PC-9 (cell line): ENCODE measurements around the gene PRSS3. TPM values are rescaled to one million over a fixed set of nuclear protein-coding genes. Genes with fewer than 3 reads are reported as not detected.
"Not testable (repeated sequence)": the region's sequence is repeated elsewhere in the genome, so short reads cannot be mapped to it uniquely, and the experiment has no call there.

Experiments used
- BruUV-seq: library from RNA; stranded (reverse); fragments of 400-500 nt; replicated peaks from 2 replicates; lab custom pipeline; 2021; lab: Mats Ljungman, UMichigan
- CTCF ChIA-PET: fragments of 300-600 bp; sonication (Branson Sonifier 250); formaldehyde crosslinking; loops from one replicate; lab custom pipeline; 2022; ENCODE audit warnings: antibody characterized with exemption; lab: Charles Lee
- POLR2A ChIA-PET: fragments of 300-600 bp; sonication (Branson Sonifier 250); formaldehyde crosslinking; loops from one replicate; lab custom pipeline; 2022; ENCODE audit warnings: antibody characterized with exemption; ENCODE audit not compliant: unreplicated experiment; lab: Charles Lee
- DNase-seq, 2 experiments: peaks; one replicate each; pipeline versions ENCODE4 v3.0.0 to v3.0.0-alpha.2; 2015 to 2022; ENCODE audit warnings: mixed read lengths in 1 of 2
- H2AFZ ChIP-seq: fragments of 200-600 bp; sonication (generic); 2 replicates; pipeline ENCODE4 v1.8.1; 2017; ENCODE audit warnings: antibody characterized with exemption
- H3F3A ChIP-seq: fragments of 200-600 bp; sonication (generic); 2 replicates; pipeline ENCODE4 v1.8.1; 2017; ENCODE audit warnings: antibody characterized with exemption, mild to moderate bottlenecking, low read depth; ENCODE audit not compliant: insufficient read depth
- H3K27ac ChIP-seq: fragments of 200-600 bp; sonication (generic); 2 replicates; pipeline ENCODE4 v1.6.1; 2016; ENCODE audit warnings: mixed run types
- H3K27me3 ChIP-seq: fragments of 200-600 bp; sonication (generic); 2 replicates; pipeline ENCODE4 v1.6.1; 2016; ENCODE audit warnings: low read depth, mixed run types; ENCODE audit not compliant: insufficient read depth
- H3K36me3 ChIP-seq: fragments of 200-600 bp; sonication (generic); 2 replicates; pipeline ENCODE4 v1.6.1; 2016; ENCODE audit warnings: low read depth, mixed run types
- H3K4me1 ChIP-seq: fragments of 200-600 bp; sonication (generic); replicated peaks from 2 replicates; pipeline ENCODE4 v1.6.1; 2016; ENCODE audit warnings: mixed run types; ENCODE audit not compliant: insufficient read depth
- H3K4me2 ChIP-seq: fragments of 200-600 bp; sonication (generic); 2 replicates; pipeline ENCODE4 v1.6.1; 2017; ENCODE audit warnings: mixed run types
- H3K4me3 ChIP-seq: fragments of 200-600 bp; sonication (generic); 2 replicates; pipeline ENCODE4 v1.6.1; 2016; ENCODE audit warnings: mixed run types
- H3K79me2 ChIP-seq: fragments of 200-600 bp; sonication (generic); 2 replicates; pipeline ENCODE4 v1.6.1; 2017; ENCODE audit warnings: low read depth, mixed run types
- H3K9me2 ChIP-seq: fragments of 200-600 bp; sonication (generic); 2 replicates; pipeline ENCODE4 v1.8.1; 2017; ENCODE audit warnings: mild to moderate bottlenecking; ENCODE audit not compliant: insufficient read depth
- H3K9me3 ChIP-seq: fragments of 200-600 bp; sonication (generic); 2 replicates; pipeline ENCODE4 v1.8.1; 2016; ENCODE audit warnings: low read depth; ENCODE audit not compliant: insufficient read depth
- H4K20me1 ChIP-seq: fragments of 200-600 bp; sonication (generic); 2 replicates; pipeline ENCODE4 v1.8.1; 2017; ENCODE audit not compliant: insufficient read depth
- CTCF ChIP-seq: fragments of 200-600 bp; sonication (generic); conservative IDR thresholded peaks from 2 replicates; pipeline ENCODE4 v1.6.1; 2017; ENCODE audit warnings: mixed run types, antibody characterized with exemption, mild to moderate bottlenecking, moderate library complexity
- EZH2 ChIP-seq: fragments of 200-600 bp; sonication (generic); IDR thresholded peaks from 2 replicates; pipeline ENCODE4 v1.8.0; 2017; ENCODE audit warnings: antibody characterized with exemption, low read depth
- intact Hi-C: fragments of 100-400 bp; cut with micrococcal nuclease; formaldehyde crosslinking; loops from one replicate; pipeline ENCODE4 v1.10.0; 2022; ENCODE audit not compliant: unreplicated experiment
- total RNA-seq: library from RNA; stranded (reverse); gene quantifications from 2 replicates; pipeline ENCODE4 v1.2.3, GENCODE V29; 2021

Gene PRSS3
- total RNA-seq, 1 experiment from 2014 or later = 1.6 TPM

DNA sequence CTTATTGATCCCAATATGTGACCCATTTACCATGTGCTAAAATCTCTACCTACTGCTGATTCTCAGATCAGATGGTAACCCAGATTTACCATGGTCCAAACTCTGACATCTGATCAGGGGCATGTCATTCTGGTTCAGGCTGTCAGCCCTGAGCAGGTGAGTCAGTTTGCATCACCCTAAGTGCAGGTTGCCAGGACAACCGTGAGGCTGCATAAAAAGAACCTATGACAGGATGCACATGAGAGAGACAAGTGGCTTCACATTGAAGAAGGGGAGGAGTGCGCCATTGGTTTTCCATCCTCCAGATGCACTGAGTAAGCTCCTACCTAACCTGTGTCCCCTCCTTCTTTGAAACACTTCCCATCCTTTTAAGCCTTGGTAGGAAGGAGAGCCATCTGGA, 801 bp upstream of the PRSS3 start:
- TF ChIP-seq CTCF (no peak), EZH2 (no peak)
- Histone ChIP-seq H2AFZ (no peak overlapping the region), H4K20me1 (no peaks in the 10 kb centered on the region), H3K4me1 (0 out of 2 replicates have a peak, but pooled peaks cover 11% of the 10 kb centered on the region), H3K27me3 (no peaks in the 10 kb centered on the region), H3K4me2 (no peak overlapping the region), H3K9me2 (no peaks in the 10 kb centered on the region), H3K27ac (0 out of 2 replicates have a peak overlapping the region, but pooled peaks have one; percentile 9), H3K4me3 (no peak overlapping the region), H3K79me2 (no peaks in the 10 kb centered on the region), H3K36me3 (no peaks in the 10 kb centered on the region), H3F3A (no peaks in the 10 kb centered on the region), H3K9me3 (no peaks in the 10 kb centered on the region)
- CTCF ChIA-PET = no interaction called here
- DNase-seq = no peak
- no TSS peak for BruUV-seq
- intact Hi-C loops = no loop called here
- POLR2A ChIA-PET = no interaction called here

DNA sequence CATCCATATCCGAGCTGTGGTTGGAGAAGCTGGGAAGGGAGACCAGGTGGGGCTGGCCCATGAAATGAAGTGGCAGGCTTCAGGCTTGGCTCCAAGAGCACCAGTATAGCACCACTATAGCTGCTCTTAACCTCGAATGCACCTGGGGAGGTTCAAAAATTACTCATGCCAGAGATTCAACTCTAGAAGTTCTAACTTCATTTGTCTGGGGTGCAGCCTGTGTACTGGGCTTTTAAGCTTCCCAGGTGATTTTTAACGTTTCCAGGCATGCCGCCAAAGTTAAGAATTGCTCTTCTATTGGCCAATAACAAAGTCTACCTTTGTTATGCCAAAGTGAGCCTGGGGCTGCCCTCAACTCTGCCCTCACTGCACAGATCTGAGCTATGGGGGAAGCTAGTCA, 458 bp downstream of the PRSS3 start:
- H3F3A ChIP-seq = no peaks in the 10 kb centered on the region
- ChIA-PET CTCF (no interaction called here), POLR2A (interaction anchor here (0.7 kb wide), 1 partner anchor 322 kb away, joined by 8 read pairs; the partner anchor contains the start of gene NOL6)
- 0 out of 2 replicates have a peak overlapping the region, but pooled peaks have one; percentile 13 for H3K4me2 ChIP-seq
- H3K27ac ChIP-seq = peak overlapping the region; percentile 57
- no TSS peak for BruUV-seq
- H3K79me2 ChIP-seq = no peaks in the 10 kb centered on the region
- H3K4me3 ChIP-seq = no peak overlapping the region
- H3K27me3 ChIP-seq = no peaks in the 10 kb centered on the region
- no peaks in the 10 kb centered on the region for H3K36me3 ChIP-seq
- TF ChIP-seq CTCF = no peak
- TF ChIP-seq EZH2 = no peak
- 0 out of 2 replicates have a peak, but pooled peaks cover 11% of the 10 kb centered on the region for H3K4me1 ChIP-seq
- no peaks in the 10 kb centered on the region for H4K20me1 ChIP-seq
- intact Hi-C loops = no loop called here
- H3K9me2 ChIP-seq = no peaks in the 10 kb centered on the region
- DNase-seq = no peak
- no peaks in the 10 kb centered on the region for H3K9me3 ChIP-seq
- no peak overlapping the region for H2AFZ ChIP-seq

DNA sequence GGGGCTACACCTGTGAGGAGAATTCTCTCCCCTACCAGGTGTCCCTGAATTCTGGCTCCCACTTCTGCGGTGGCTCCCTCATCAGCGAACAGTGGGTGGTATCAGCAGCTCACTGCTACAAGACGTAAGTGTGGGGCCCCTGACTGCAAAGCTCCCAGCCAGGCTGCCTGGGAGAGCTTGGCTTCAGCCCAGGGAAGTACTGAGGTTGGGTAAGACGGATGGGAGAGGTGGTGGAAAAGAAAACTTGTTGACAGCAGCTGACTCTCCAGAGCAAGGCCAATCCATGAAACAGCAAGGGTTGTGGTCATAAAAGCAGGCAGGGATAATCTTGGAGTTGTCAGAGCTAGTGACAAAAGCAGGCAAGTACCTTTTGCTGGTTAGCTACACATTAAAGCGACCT, 1.3 kb downstream of the PRSS3 start:
- H3K9me2 ChIP-seq, intact Hi-C loops, H3K4me3 ChIP-seq, H3K27me3 ChIP-seq, H3K9me3 ChIP-seq, H3F3A ChIP-seq, H3K79me2 ChIP-seq, H3K27ac ChIP-seq, DNase-seq, H4K20me1 ChIP-seq, H3K36me3 ChIP-seq, H2AFZ ChIP-seq, POLR2A ChIA-PET, BruUV-seq, CTCF ChIA-PET, H3K4me2 ChIP-seq: not testable (repeated sequence)
- 0 out of 2 replicates have a peak, but pooled peaks cover 11% of the 10 kb centered on the region for H3K4me1 ChIP-seq

DNA sequence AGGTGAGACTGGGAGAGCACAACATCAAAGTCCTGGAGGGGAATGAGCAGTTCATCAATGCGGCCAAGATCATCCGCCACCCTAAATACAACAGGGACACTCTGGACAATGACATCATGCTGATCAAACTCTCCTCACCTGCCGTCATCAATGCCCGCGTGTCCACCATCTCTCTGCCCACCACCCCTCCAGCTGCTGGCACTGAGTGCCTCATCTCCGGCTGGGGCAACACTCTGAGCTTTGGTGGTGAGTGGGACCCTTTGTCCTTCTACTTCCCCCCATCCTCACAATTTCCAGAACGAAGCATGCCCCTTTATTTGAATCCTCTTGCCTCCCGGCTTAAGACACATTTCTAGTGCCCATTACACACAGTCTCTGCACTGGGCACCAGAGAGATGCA, 2.5 kb downstream of the PRSS3 start:
- no peaks in the 10 kb centered on the region for H3K36me3 ChIP-seq
- POLR2A ChIA-PET = no interaction called here
- no TSS peak for BruUV-seq

More for the DNA sequence above, 2.5 kb downstream of the PRSS3 start:
- Histone ChIP-seq H3K4me2 (no peak overlapping the region), H3K27ac (no peak overlapping the region), H3K9me3 (no peaks in the 10 kb centered on the region), H3K4me1 (0 out of 2 replicates have a peak, but pooled peaks cover 11% of the 10 kb centered on the region), H4K20me1 (no peaks in the 10 kb centered on the region), H3F3A (no peaks in the 10 kb centered on the region), H3K27me3 (no peaks in the 10 kb centered on the region), H3K4me3 (no peak overlapping the region), H3K9me2 (no peaks in the 10 kb centered on the region), H2AFZ (no peak overlapping the region), H3K79me2 (no peaks in the 10 kb centered on the region)
- TF ChIP-seq EZH2 (no peak), CTCF (no peak)
- intact Hi-C loops = no loop called here
- CTCF ChIA-PET = no interaction called here
- DNase-seq = no peak
